Measurements from ENCODE around the gene GINS1. TPM values are rescaled to one million over a fixed set of nuclear protein-coding genes. Genes with fewer than 3 reads are reported as not detected.

Gene GINS1
- polyA plus RNA-seq, 4 donors: 0.81 to 9.5 (median 4.4) TPM

DNA sequence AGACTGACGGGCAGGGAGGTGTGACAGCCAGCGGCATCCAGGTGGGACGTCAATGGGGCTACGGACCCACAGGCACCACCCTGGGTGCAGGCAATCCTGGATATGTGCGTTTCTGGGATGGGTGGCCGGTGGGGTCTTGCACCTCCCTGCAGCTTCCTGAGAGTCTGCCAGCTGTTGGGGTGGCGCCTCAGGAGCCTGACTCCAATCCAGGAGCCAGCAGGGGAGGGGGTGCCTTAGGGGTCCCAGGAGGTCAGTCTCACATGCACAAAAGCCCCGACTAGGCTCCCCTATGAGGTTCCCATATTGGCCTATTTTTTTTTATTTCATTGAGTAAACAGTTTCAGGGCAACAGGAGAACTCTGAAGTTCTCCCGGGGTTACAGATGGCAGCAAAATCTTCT is 73.3 kb downstream of the GINS1 start:
- no peak overlapping the region for H3K4me3 ChIP-seq (ENCODE audit: low read depth in 1 of 3, low read length in 3 of 3)
- no peak overlapping the region for H3K27ac ChIP-seq (ENCODE audit: low read depth in 1 of 3, low read length in 2 of 3)
- no peaks in the 10 kb centered on the region for H3K4me1 ChIP-seq (ENCODE audit: control insufficient read depth in 3 of 3, insufficient read depth in 2 of 3, low read depth in 1 of 3, low read length in 2 of 3)
- WGBS, 3 donors: 90 to 93% (median 91%) methylated on average over 9 of the region's 9 CpGs
- no peak for DNase-seq
- peaks cover 0 to 77% (median 3%) of the 10 kb centered on the region in 3 donors for H3K36me3 ChIP-seq (ENCODE audit: control insufficient read depth in 3 of 3, insufficient read depth in 2 of 3, low read depth in 1 of 3, low read length in 3 of 3)
- FAIRE-seq: no peak
- no peaks in the 10 kb centered on the region for H3K27me3 ChIP-seq (ENCODE audit: control insufficient read depth in 3 of 3, insufficient read depth in 3 of 3, low read length in 3 of 3)
- no peaks in the 10 kb centered on the region for H3K9me3 ChIP-seq (ENCODE audit: control insufficient read depth in 2 of 2, insufficient read depth in 1 of 2, low read depth in 1 of 2, low read length in 1 of 2)

DNA sequence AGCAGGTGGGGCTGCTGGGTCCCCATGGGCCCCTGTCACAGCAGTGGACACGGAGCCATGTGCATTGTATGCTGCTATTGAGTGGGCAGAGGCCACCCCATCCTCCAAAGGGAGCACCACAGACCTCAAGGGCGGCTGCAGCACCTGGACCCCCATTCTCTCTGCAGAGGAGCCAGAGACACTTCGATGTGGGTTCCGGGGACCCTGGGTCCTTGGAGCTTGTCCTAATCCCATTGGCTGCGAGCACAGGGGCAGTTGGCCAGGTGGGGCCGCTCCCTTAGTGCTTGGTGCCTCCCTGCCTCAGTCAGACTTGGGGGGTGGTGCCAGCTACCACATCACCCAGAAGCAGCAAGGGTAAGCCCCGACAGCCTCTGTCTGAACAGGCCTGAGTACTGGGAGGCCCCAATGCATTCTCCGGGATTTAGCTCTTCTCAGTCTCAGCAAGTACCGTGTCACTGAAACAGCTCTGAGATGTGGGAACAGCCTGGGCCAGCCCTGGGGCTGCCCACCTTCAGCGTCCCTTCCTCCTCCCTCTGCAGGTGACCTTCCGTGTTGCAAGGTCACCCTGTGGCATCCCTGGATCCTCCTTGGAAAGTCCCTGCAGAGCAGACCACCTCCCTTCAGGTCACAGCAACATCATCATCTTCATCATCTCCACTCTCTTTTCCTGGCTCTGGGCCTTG is 73.9 kb downstream of the GINS1 start:
- Histone ChIP-seq H3K9me3 (ENCODE audit: control insufficient read depth in 2 of 2, insufficient read depth in 1 of 2, low read depth in 1 of 2, low read length in 1 of 2) (no peaks in the 10 kb centered on the region), H3K27me3 (ENCODE audit: control insufficient read depth in 3 of 3, insufficient read depth in 3 of 3, low read length in 3 of 3) (no peaks in the 10 kb centered on the region), H3K27ac (ENCODE audit: low read depth in 1 of 3, low read length in 2 of 3) (no peak overlapping the region), H3K4me3 (ENCODE audit: low read depth in 1 of 3, low read length in 3 of 3) (no peak overlapping the region), H3K4me1 (ENCODE audit: control insufficient read depth in 3 of 3, insufficient read depth in 2 of 3, low read depth in 1 of 3, low read length in 2 of 3) (no peaks in the 10 kb centered on the region), H3K36me3 (ENCODE audit: control insufficient read depth in 3 of 3, insufficient read depth in 2 of 3, low read depth in 1 of 3, low read length in 3 of 3) (peaks cover 0 to 73% (median 3%) of the 10 kb centered on the region in 3 donors)
- WGBS, 3 donors: 90 to 92% (median 91%) methylated on average over 11 of the region's 11 CpGs
- no peak for FAIRE-seq
- no peak for DNase-seq

DNA sequence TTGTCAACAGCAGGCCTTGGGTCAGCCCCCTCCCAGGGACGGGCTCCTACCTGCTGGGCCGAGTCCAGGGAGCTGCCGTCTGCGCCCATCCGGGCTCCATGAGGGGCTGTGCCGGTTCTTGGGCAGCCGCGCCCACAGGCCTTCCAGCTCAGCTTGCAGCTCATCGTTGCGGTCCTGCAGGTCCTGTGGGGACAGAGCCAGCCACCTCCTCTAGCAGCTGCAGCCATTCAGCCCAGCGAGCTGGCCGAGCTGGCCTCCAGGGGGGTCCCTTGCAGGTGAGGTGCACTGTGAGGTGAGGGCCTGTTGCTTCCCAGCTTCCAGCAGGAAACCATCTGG is 74.4 kb downstream of the GINS1 start:
- WGBS, 3 donors: 90 to 95% (median 92%) methylated on average over 12 of the region's 12 CpGs
- H3K4me1 ChIP-seq (ENCODE audit: control insufficient read depth in 3 of 3, insufficient read depth in 2 of 3, low read depth in 1 of 3, low read length in 2 of 3): no peaks in the 10 kb centered on the region
- H3K9me3 ChIP-seq (ENCODE audit: control insufficient read depth in 2 of 2, insufficient read depth in 1 of 2, low read depth in 1 of 2, low read length in 1 of 2): no peaks in the 10 kb centered on the region
- DNase-seq (no peak), FAIRE-seq (no peak)
- H3K27me3 ChIP-seq (ENCODE audit: control insufficient read depth in 3 of 3, insufficient read depth in 3 of 3, low read length in 3 of 3): no peaks in the 10 kb centered on the region
- no peak overlapping the region for H3K4me3 ChIP-seq (ENCODE audit: low read depth in 1 of 3, low read length in 3 of 3)
- peaks cover 0 to 68% (median 0%) of the 10 kb centered on the region in 3 donors for H3K36me3 ChIP-seq (ENCODE audit: control insufficient read depth in 3 of 3, insufficient read depth in 2 of 3, low read depth in 1 of 3, low read length in 3 of 3)
- no peak overlapping the region for H3K27ac ChIP-seq (ENCODE audit: low read depth in 1 of 3, low read length in 2 of 3)

- DNase-seq: no peak
- no peaks in the 10 kb centered on the region for H3K9me3 ChIP-seq (ENCODE audit: control insufficient read depth in 2 of 2, insufficient read depth in 1 of 2, low read depth in 1 of 2, low read length in 1 of 2)
- no peaks in the 10 kb centered on the region for H3K4me1 ChIP-seq (ENCODE audit: control insufficient read depth in 3 of 3, insufficient read depth in 2 of 3, low read depth in 1 of 3, low read length in 2 of 3)
- no peak for FAIRE-seq
- 83 to 89% (median 88%) methylated on average over 14 of the region's 14 CpGs for WGBS, 3 donors
- H3K4me3 ChIP-seq (ENCODE audit: low read depth in 1 of 3, low read length in 3 of 3): no peak overlapping the region
- peaks cover 0 to 61% (median 0%) of the 10 kb centered on the region in 3 donors for H3K36me3 ChIP-seq (ENCODE audit: control insufficient read depth in 3 of 3, insufficient read depth in 2 of 3, low read depth in 1 of 3, low read length in 3 of 3)
- H3K27me3 ChIP-seq (ENCODE audit: control insufficient read depth in 3 of 3, insufficient read depth in 3 of 3, low read length in 3 of 3): no peaks in the 10 kb centered on the region
- H3K27ac ChIP-seq (ENCODE audit: low read depth in 1 of 3, low read length in 2 of 3): no peak overlapping the region
Measured at GRCh38 chr20:25483431-25484132, 76.1 kb downstream of the GINS1 start.

DNA sequence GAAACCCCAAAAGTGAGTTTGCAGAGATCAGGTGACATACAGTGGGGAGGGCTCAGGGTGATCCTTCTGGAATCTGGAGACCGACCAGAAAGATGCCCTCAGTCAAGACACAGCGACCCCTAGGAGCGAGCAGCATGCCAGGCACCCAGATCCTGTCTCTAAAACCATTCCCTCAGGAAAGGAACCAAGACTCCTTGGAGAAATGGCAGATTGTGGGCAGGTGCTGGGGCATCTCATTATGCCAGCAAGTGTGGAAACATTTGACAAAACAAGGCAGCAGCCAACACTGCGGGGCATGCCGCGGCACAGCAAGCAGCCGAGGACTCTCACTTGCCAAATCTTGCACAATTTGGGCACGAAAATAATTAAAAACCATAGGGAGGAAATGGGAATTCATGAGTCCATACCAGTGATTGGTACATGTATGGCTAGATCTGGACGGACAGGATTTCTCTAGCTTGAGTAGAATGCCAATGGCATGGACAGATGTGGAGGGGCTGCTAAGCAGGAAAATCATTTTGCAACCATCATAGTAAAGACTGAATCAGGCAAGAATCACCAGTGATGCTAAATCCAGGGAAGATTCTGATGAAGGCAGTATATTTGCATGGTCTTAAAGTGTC is 76.9 kb downstream of the GINS1 start:
- Histone ChIP-seq H3K4me1 (ENCODE audit: control insufficient read depth in 3 of 3, insufficient read depth in 2 of 3, low read depth in 1 of 3, low read length in 2 of 3) (no peaks in the 10 kb centered on the region), H3K9me3 (ENCODE audit: control insufficient read depth in 2 of 2, insufficient read depth in 1 of 2, low read depth in 1 of 2, low read length in 1 of 2) (no peaks in the 10 kb centered on the region), H3K36me3 (ENCODE audit: control insufficient read depth in 3 of 3, insufficient read depth in 2 of 3, low read depth in 1 of 3, low read length in 3 of 3) (peaks cover 0 to 60% (median 0%) of the 10 kb centered on the region in 3 donors), H3K27me3 (ENCODE audit: control insufficient read depth in 3 of 3, insufficient read depth in 3 of 3, low read length in 3 of 3) (no peaks in the 10 kb centered on the region), H3K27ac (ENCODE audit: low read depth in 1 of 3, low read length in 2 of 3) (no peak overlapping the region), H3K4me3 (ENCODE audit: low read depth in 1 of 3, low read length in 3 of 3) (no peak overlapping the region)
- 91 to 93% (median 92%) methylated on average over 9 of the region's 9 CpGs for WGBS, 3 donors
- FAIRE-seq (no peak), DNase-seq (no peak)

GRCh38 chr20:25484911-25485511 is 77.5 kb downstream of the GINS1 start:
- Histone ChIP-seq H3K27me3 (ENCODE audit: control insufficient read depth in 3 of 3, insufficient read depth in 3 of 3, low read length in 3 of 3) (no peaks in the 10 kb centered on the region), H3K27ac (ENCODE audit: low read depth in 1 of 3, low read length in 2 of 3) (no peak overlapping the region), H3K4me1 (ENCODE audit: control insufficient read depth in 3 of 3, insufficient read depth in 2 of 3, low read depth in 1 of 3, low read length in 2 of 3) (no peaks in the 10 kb centered on the region), H3K9me3 (ENCODE audit: control insufficient read depth in 2 of 2, insufficient read depth in 1 of 2, low read depth in 1 of 2, low read length in 1 of 2) (no peaks in the 10 kb centered on the region), H3K4me3 (ENCODE audit: low read depth in 1 of 3, low read length in 3 of 3) (no peak overlapping the region), H3K36me3 (ENCODE audit: control insufficient read depth in 3 of 3, insufficient read depth in 2 of 3, low read depth in 1 of 3, low read length in 3 of 3) (peaks cover 0 to 62% (median 0%) of the 10 kb centered on the region in 3 donors)
- WGBS, 3 donors: 57 to 75% (median 59%) methylated on average over 12 of the region's 12 CpGs
- no peak for FAIRE-seq
- DNase-seq: no peak

- H3K9me3 ChIP-seq (ENCODE audit: control insufficient read depth in 2 of 2, insufficient read depth in 1 of 2, low read depth in 1 of 2, low read length in 1 of 2): no peaks in the 10 kb centered on the region
- H3K27ac ChIP-seq (ENCODE audit: low read depth in 1 of 3, low read length in 2 of 3): no peak overlapping the region
- H3K27me3 ChIP-seq (ENCODE audit: control insufficient read depth in 3 of 3, insufficient read depth in 3 of 3, low read length in 3 of 3): no peaks in the 10 kb centered on the region
- DNase-seq: no peak
- no peak for FAIRE-seq
- H3K4me3 ChIP-seq (ENCODE audit: low read depth in 1 of 3, low read length in 3 of 3): no peak overlapping the region
- H3K4me1 ChIP-seq (ENCODE audit: control insufficient read depth in 3 of 3, insufficient read depth in 2 of 3, low read depth in 1 of 3, low read length in 2 of 3): no peaks in the 10 kb centered on the region
- WGBS, 3 donors: 66 to 88% (median 72%) methylated on average over 2 of the region's 2 CpGs
- H3K36me3 ChIP-seq (ENCODE audit: control insufficient read depth in 3 of 3, insufficient read depth in 2 of 3, low read depth in 1 of 3, low read length in 3 of 3): peaks cover 0 to 59% (median 0%) of the 10 kb centered on the region in 3 donors
Measured at GRCh38 chr20:25485872-25486271, 78.4 kb downstream of the GINS1 start.

DNA sequence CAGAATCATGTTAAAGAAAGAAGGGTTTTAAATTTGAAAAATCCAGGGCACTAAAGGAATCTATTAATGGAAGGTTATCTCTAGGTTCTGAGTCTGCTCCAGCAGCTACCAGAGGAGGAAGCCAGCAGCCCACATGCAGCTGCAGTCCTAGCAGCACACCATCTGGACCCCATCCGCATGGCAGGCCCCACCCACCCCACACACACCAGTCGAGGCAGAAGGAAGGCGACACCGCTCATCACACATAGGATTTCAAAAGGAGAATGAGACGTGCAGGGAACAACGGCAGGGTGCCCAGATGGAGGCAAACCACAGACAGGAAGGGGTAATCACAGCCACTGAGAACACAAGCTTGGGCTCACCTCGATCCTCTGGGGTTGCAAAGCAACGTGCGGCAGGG is 78.9 kb downstream of the GINS1 start:
- no peak for DNase-seq
- 52 to 76% (median 63%) methylated on average over 9 of the region's 9 CpGs for WGBS, 3 donors
- no peak overlapping the region for H3K4me3 ChIP-seq (ENCODE audit: low read depth in 1 of 3, low read length in 3 of 3)
- no peaks in the 10 kb centered on the region for H3K9me3 ChIP-seq (ENCODE audit: control insufficient read depth in 2 of 2, insufficient read depth in 1 of 2, low read depth in 1 of 2, low read length in 1 of 2)
- peaks cover 0 to 57% (median 0%) of the 10 kb centered on the region in 3 donors for H3K36me3 ChIP-seq (ENCODE audit: control insufficient read depth in 3 of 3, insufficient read depth in 2 of 3, low read depth in 1 of 3, low read length in 3 of 3)
- no peaks in the 10 kb centered on the region for H3K4me1 ChIP-seq (ENCODE audit: control insufficient read depth in 3 of 3, insufficient read depth in 2 of 3, low read depth in 1 of 3, low read length in 2 of 3)
- H3K27me3 ChIP-seq (ENCODE audit: control insufficient read depth in 3 of 3, insufficient read depth in 3 of 3, low read length in 3 of 3): no peaks in the 10 kb centered on the region
- no peak overlapping the region for H3K27ac ChIP-seq (ENCODE audit: low read depth in 1 of 3, low read length in 2 of 3)
- no peak for FAIRE-seq

Measured in small intestine (tissue), 7 donors.